Calu3 (cell line): ENCODE results near the gene ZNF786. TPM values are rescaled to one million over a fixed set of nuclear protein-coding genes. Genes with fewer than 3 reads are reported as not detected.

Experiments used
- Bru-seq: library from RNA; stranded (reverse); fragments of 400-500 nt; gene quantifications from one replicate; lab custom pipeline; 2021; lab: Mats Ljungman, UMichigan
- BruChase-seq, 2 experiments: library from RNA; stranded (reverse); fragments of 400-500 nt; gene quantifications; one replicate each; lab custom pipeline; 2021; lab: Mats Ljungman, UMichigan
- BruUV-seq: library from RNA; stranded (reverse); fragments of 400-500 nt; replicated peaks from 2 replicates; lab custom pipeline; 2021; lab: Mats Ljungman, UMichigan
- CTCF ChIA-PET: fragments of 300-600 bp; sonication (Branson Sonifier 250); formaldehyde crosslinking; loops from one replicate; lab custom pipeline; 2022; ENCODE audit warnings: antibody characterized with exemption; lab: Charles Lee
- DNase-seq: peaks from one replicate; pipeline ENCODE4 v3.0.0; 2022
- H3K27ac Mint-ChIP-seq: one replicate; pipeline ENCODE4 v1.8.0; 2022; ENCODE audit warnings: mixed read lengths; ENCODE audit not compliant: unreplicated experiment
- H3K27me3 Mint-ChIP-seq: one replicate; pipeline ENCODE4 v1.8.0; 2022; ENCODE audit warnings: mixed read lengths; ENCODE audit not compliant: unreplicated experiment
- H3K36me3 Mint-ChIP-seq: one replicate; pipeline ENCODE4 v1.8.0; 2022; ENCODE audit warnings: mild to moderate bottlenecking, moderate library complexity, mixed read lengths; ENCODE audit not compliant: insufficient read depth, unreplicated experiment
- H3K4me1 Mint-ChIP-seq: one replicate; pipeline ENCODE4 v1.8.0; 2022; ENCODE audit warnings: mild to moderate bottlenecking, low read depth, mixed read lengths; ENCODE audit not compliant: unreplicated experiment
- H3K4me3 Mint-ChIP-seq: one replicate; pipeline ENCODE4 v1.8.0; 2022; ENCODE audit warnings: mild to moderate bottlenecking, low read depth, moderate library complexity, mixed read lengths; ENCODE audit not compliant: unreplicated experiment
- H3K9me3 Mint-ChIP-seq: one replicate; pipeline ENCODE4 v1.8.0; 2022; ENCODE audit warnings: low read depth, mixed read lengths; ENCODE audit not compliant: unreplicated experiment
- CTCF ChIP-seq: fragments of 200-600 bp; IDR thresholded peaks from one replicate; pipeline ENCODE4 v1.8.0; 2022; ENCODE audit warnings: antibody characterized with exemption; ENCODE audit not compliant: unreplicated experiment
- intact Hi-C: fragments of 100-400 bp; cut with micrococcal nuclease; formaldehyde crosslinking; loops from one replicate; pipeline ENCODE4 v1.10.0; 2022; ENCODE audit not compliant: unreplicated experiment
- long read RNA-seq: library from polyadenylated mRNA; stranded (forward); transcript quantifications from one replicate; pipeline ENCODE4 v2.0.0, GENCODE V29; 2022
- total RNA-seq: library from RNA; stranded (reverse); gene quantifications from 2 replicates; pipeline ENCODE4 v1.2.3, GENCODE V29; 2022

The ZNF786 gene
- total RNA-seq (9.8 and 10.9 TPM in 2 replicates), Bru-seq, nascent RNA (percentile 64 among the genes with signal in this experiment), BruChase-seq, experiment 1, labeled RNA remaining after a 6-hour chase (percentile 62 among the genes with signal in this experiment), BruChase-seq, experiment 2, labeled RNA remaining after a 2-hour chase (percentile 66 among the genes with signal in this experiment)
- long read RNA-seq, transcript ZNF786-202 (4 exons, 2,874 nt), result major isoform, 5 of 15 reads
- long read RNA-seq, partial matches to known transcripts, result 0 of 15 reads
- long read RNA-seq, other reads (novel, unspliced or antisense), result 7 of 15 reads

GRCh38 chr7:149090397-149091195, at the start of gene ZNF786:
TSS of gene ZNF786 (minus strand) at chr7:149090718. CDS start at chr7:149090640, 78 bp downstream.
- peak; percentile 79 for TF ChIP-seq CTCF
- Mint-ChIP-seq H3K27me3 (no peaks in the 10 kb centered on the region), H3K4me3 (peak within 1 kb of the TSS; percentile 98), H3K27ac (peak within 1 kb of the TSS; percentile 94), H3K36me3 (peaks cover 20% of the 10 kb centered on the region), H3K4me1 (peaks cover 20% of the 10 kb centered on the region), H3K9me3 (no peaks in the 10 kb centered on the region)
- BruUV-seq, result no TSS peak
- CTCF ChIA-PET, result interaction anchor here (0.6 kb wide), 1 partner anchor 142 kb away, joined by 3 read pairs; no protein-coding TSS in a partner anchor
- DNase-seq, result peak; percentile 93
- intact Hi-C loops, result loop anchor here (1.0 kb wide), 1 partner anchor 85 kb away; no protein-coding TSS in a partner anchor

- BruUV-seq, result no TSS peak
- TF ChIP-seq CTCF, result no peak
Measured at GRCh38 chr7:149136118-149136517, 45.6 kb upstream of the ZNF786 start.

GRCh38 chr7:149133028-149133710, 42.7 kb upstream of the ZNF786 start:
- CTCF ChIA-PET, result no interaction called here
- H3K4me1 Mint-ChIP-seq, result peaks cover 3% of the 10 kb centered on the region

More at GRCh38 chr7:149136118-149136517, 45.6 kb upstream of the ZNF786 start:
- no peak for DNase-seq
- Mint-ChIP-seq H3K4me3 (no peak overlapping the region), H3K9me3 (no peaks in the 10 kb centered on the region), H3K4me1 (no peaks in the 10 kb centered on the region), H3K27me3 (no peaks in the 10 kb centered on the region), H3K27ac (no peak overlapping the region), H3K36me3 (peaks cover 11% of the 10 kb centered on the region)
- CTCF ChIA-PET, result no interaction called here
- intact Hi-C loops, result no loop called here

More at GRCh38 chr7:149133028-149133710, 42.7 kb upstream of the ZNF786 start:
- H3K4me3 Mint-ChIP-seq, result no peak overlapping the region
- DNase-seq, result no peak
- intact Hi-C loops, result no loop called here
- no TSS peak for BruUV-seq
- H3K36me3 Mint-ChIP-seq, result peaks cover 22% of the 10 kb centered on the region
- no peak for TF ChIP-seq CTCF
- peaks cover 3% of the 10 kb centered on the region for H3K9me3 Mint-ChIP-seq
- no peak overlapping the region for H3K27ac Mint-ChIP-seq
- no peaks in the 10 kb centered on the region for H3K27me3 Mint-ChIP-seq
